NCI-H2029 treated with DMSO at 0.1 percent for 48 hours (cell line): ENCODE results near the gene C16orf90.
A peak's percentile ranks its signal among the peaks of the same experiment; 100 is the strongest.

Experiments used
- DNase-seq: peaks from one replicate; lab custom pipeline; 2025; lab: John Stamatoyannopoulos, UW

Gene C16orf90

GRCh38 chr16:3465911-3466584 is 29.2 kb downstream of the C16orf90 start:
- no peak for DNase-seq

- no peak for DNase-seq
These were observed 30.0 kb downstream of the C16orf90 start for GRCh38 chr16:3465301-3465700.

- no peak for DNase-seq
These were observed 34.1 kb downstream of the C16orf90 start for GRCh38 chr16:3461151-3461550.

- no peak for DNase-seq
These were observed 34.7 kb downstream of the C16orf90 start for GRCh38 chr16:3460585-3460984.

GRCh38 chr16:3460121-3460520 is 35.2 kb downstream of the C16orf90 start:
- no peak for DNase-seq

GRCh38 chr16:3459401-3460090 is 35.7 kb downstream of the C16orf90 start:
- no peak for DNase-seq

- DNase-seq: no peak
These were observed 36.4 kb downstream of the C16orf90 start for GRCh38 chr16:3458852-3459361.

- DNase-seq: no peak
These were observed 36.9 kb downstream of the C16orf90 start for GRCh38 chr16:3458278-3458851.

- DNase-seq: peak; percentile 84
These were observed 37.6 kb downstream of the C16orf90 start for GRCh38 chr16:3457434-3458252.

GRCh38 chr16:3454631-3455147 is 40.6 kb downstream of the C16orf90 start:
- DNase-seq: no peak

GRCh38 chr16:3454093-3454492 is 41.2 kb downstream of the C16orf90 start:
- no peak for DNase-seq

GRCh38 chr16:3444032-3444388 is 51.3 kb downstream of the C16orf90 start:
- DNase-seq: no peak
